HEK293 (cell line): ENCODE data around the gene CEP112.

Experiments used
- CTCF ChIA-PET: fragments of 350-600 bp; formaldehyde crosslinking; extraction: SDS; loops from one replicate; lab custom pipeline; 2021; ENCODE audit warnings: antibody characterized with exemption; lab: Yijun Ruan, JAX
- POLR2A ChIA-PET: fragments of 300-600 bp; formaldehyde crosslinking; extraction: SDS; loops from one replicate; lab custom pipeline; 2020; ENCODE audit warnings: antibody characterized with exemption, inconsistent platforms; lab: Yijun Ruan, JAX
- H3K27ac ChIP-seq: fragments of 200-500 bp; sonication (Bioruptor generic); 2 replicates; pipeline ENCODE4 v1.5.1; 2014; ENCODE audit warnings: low read depth, low read length, control low read depth, inconsistent platforms; ENCODE audit errors: extremely low read depth
- H3K36me3 ChIP-seq, 2 experiments: fragments of 200-500 bp in 1 of 2; sonication (Bioruptor generic) in 1 of 2; 1 replicate in 1 of 2; 2 replicates in 1 of 2; pipeline ENCODE4 v1.5.1; 2014 to 2017; ENCODE audit warnings: inconsistent platforms in 2 of 2, low read length in 2 of 2; ENCODE audit not compliant: control insufficient read depth in 2 of 2, insufficient read depth in 1 of 2
- H3K4me1 ChIP-seq: fragments of 200-500 bp; sonication (Bioruptor generic); 2 replicates; pipeline ENCODE4 v1.5.1; 2014; ENCODE audit warnings: mild to moderate bottlenecking, low read length, inconsistent platforms; ENCODE audit not compliant: control insufficient read depth, insufficient read depth
- H3K4me3 ChIP-seq: 2 replicates; pipeline ENCODE4 v1.5.1; 2011; ENCODE audit warnings: low read depth, mild to moderate bottlenecking, control low read depth, low read length, moderate library complexity
- H3K9me3 ChIP-seq: fragments of 200-500 bp; sonication (Bioruptor generic); 2 replicates; pipeline ENCODE4 v1.5.1; 2014; ENCODE audit warnings: low read depth, low read length, inconsistent platforms; ENCODE audit not compliant: control insufficient read depth, insufficient read depth
- MZF1 ChIP-seq: fragments of 450-650 bp; formaldehyde crosslinking; IDR thresholded peaks from 2 replicates; pipeline ENCODE4 v1.5.1; 2017; ENCODE audit warnings: missing biosample characterization, missing genetic modification characterization, borderline replicate concordance
- REPIN1 ChIP-seq: fragments of 450-650 bp; formaldehyde crosslinking; IDR thresholded peaks from 2 replicates; pipeline ENCODE4 v1.5.1; 2017; ENCODE audit warnings: missing biosample characterization, missing genetic modification characterization, low read depth
- SCRT2 ChIP-seq: fragments of 450-650 bp; formaldehyde crosslinking; IDR thresholded peaks from 2 replicates; pipeline ENCODE4 v1.5.1; 2016; ENCODE audit warnings: missing biosample characterization, missing genetic modification characterization
- SP7 ChIP-seq: fragments of 450-650 bp; formaldehyde crosslinking; IDR thresholded peaks from 2 replicates; pipeline ENCODE4 v1.5.1; 2016; ENCODE audit warnings: missing biosample characterization, missing genetic modification characterization
- TCF7L2 ChIP-seq: IDR thresholded peaks from 2 replicates; pipeline ENCODE4 v1.6.1; 2011; ENCODE audit warnings: low read depth, mild to moderate bottlenecking, inconsistent platforms, low read length, moderate library complexity, borderline replicate concordance
- ZFP37 ChIP-seq: fragments of 450-650 bp; formaldehyde crosslinking; IDR thresholded peaks from 2 replicates; pipeline ENCODE4 v1.5.1; 2016; ENCODE audit warnings: missing biosample characterization, missing genetic modification characterization
- ZNF223 ChIP-seq: fragments of 450-650 bp; formaldehyde crosslinking; IDR thresholded peaks from 2 replicates; pipeline ENCODE4 v1.5.1; 2016; ENCODE audit warnings: missing biosample characterization, missing genetic modification characterization
- ZNF324 ChIP-seq: fragments of 450-650 bp; formaldehyde crosslinking; IDR thresholded peaks from 2 replicates; pipeline ENCODE4 v1.5.1; 2016; ENCODE audit warnings: missing biosample characterization, missing genetic modification characterization
- ZNF514 ChIP-seq: fragments of 450-650 bp; formaldehyde crosslinking; IDR thresholded peaks from 2 replicates; pipeline ENCODE4 v1.5.1; 2016; ENCODE audit warnings: missing biosample characterization, missing genetic modification characterization
- ZNF530 ChIP-seq: fragments of 450-650 bp; formaldehyde crosslinking; IDR thresholded peaks from 2 replicates; pipeline ENCODE4 v1.5.1; 2016; ENCODE audit warnings: low read depth, missing biosample characterization, missing genetic modification characterization
- ZNF768 ChIP-seq: fragments of 450-650 bp; formaldehyde crosslinking; IDR thresholded peaks from 2 replicates; pipeline ENCODE4 v1.5.1; 2018; ENCODE audit warnings: missing biosample characterization, mild to moderate bottlenecking, missing genetic modification characterization
- TF ChIP-seq, protein P1 (sequence below): fragments of 450-650 bp; formaldehyde crosslinking; IDR thresholded peaks from 2 replicates; pipeline ENCODE4 v1.5.1; 2016; ENCODE audit warnings: missing biosample characterization, missing genetic modification characterization, low read depth
- TF ChIP-seq, protein P2 (sequence below): fragments of 450-650 bp; formaldehyde crosslinking; conservative IDR thresholded peaks from 2 replicates; pipeline ENCODE4 v1.5.1; 2016; ENCODE audit warnings: low read depth, missing biosample characterization, missing genetic modification characterization
- TF ChIP-seq, protein P3 (sequence below): fragments of 450-650 bp; formaldehyde crosslinking; IDR thresholded peaks from 2 replicates; pipeline ENCODE4 v1.5.1; 2016; ENCODE audit warnings: missing biosample characterization, missing genetic modification characterization
- TF ChIP-seq, protein P4 (sequence below): fragments of 450-650 bp; formaldehyde crosslinking; IDR thresholded peaks from 2 replicates; pipeline ENCODE4 v1.5.1; 2017; ENCODE audit warnings: missing biosample characterization, missing genetic modification characterization
- TF ChIP-seq, protein P5 (sequence below): fragments of 450-650 bp; formaldehyde crosslinking; conservative IDR thresholded peaks from 2 replicates; pipeline ENCODE4 v1.5.1; 2016; ENCODE audit warnings: low read depth, missing biosample characterization, missing genetic modification characterization

Gene CEP112

DNA sequence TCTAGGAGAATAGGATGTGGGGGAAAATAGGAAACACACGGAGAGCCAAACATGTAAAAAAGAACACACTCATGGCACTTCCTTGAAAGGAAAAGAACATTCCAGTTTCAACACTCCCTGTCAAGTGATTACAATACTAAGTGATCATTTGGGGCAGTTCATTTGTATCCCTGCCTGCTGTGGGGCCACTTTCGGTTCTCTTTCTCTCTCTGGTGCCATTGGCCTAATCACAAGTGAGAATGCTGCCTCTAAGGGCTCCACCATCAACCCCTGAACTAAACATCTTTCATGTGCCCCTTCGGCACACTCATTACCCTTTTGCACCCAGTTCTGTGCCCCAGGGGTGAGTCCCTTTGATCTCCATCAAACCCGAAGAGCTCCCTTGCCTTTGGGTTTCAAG lies 197.3 kb downstream of the CEP112 start:
- ChIA-PET POLR2A (no interaction called here), CTCF (no interaction called here)
- no peak overlapping the region for H3K27ac ChIP-seq
- H3K36me3 ChIP-seq: no peaks in the 10 kb centered on the region
- no peaks in the 10 kb centered on the region for H3K4me1 ChIP-seq
- no peaks in the 10 kb centered on the region for H3K9me3 ChIP-seq
- TF ChIP-seq TCF7L2: no peak
- TF ChIP-seq, protein P1, sequence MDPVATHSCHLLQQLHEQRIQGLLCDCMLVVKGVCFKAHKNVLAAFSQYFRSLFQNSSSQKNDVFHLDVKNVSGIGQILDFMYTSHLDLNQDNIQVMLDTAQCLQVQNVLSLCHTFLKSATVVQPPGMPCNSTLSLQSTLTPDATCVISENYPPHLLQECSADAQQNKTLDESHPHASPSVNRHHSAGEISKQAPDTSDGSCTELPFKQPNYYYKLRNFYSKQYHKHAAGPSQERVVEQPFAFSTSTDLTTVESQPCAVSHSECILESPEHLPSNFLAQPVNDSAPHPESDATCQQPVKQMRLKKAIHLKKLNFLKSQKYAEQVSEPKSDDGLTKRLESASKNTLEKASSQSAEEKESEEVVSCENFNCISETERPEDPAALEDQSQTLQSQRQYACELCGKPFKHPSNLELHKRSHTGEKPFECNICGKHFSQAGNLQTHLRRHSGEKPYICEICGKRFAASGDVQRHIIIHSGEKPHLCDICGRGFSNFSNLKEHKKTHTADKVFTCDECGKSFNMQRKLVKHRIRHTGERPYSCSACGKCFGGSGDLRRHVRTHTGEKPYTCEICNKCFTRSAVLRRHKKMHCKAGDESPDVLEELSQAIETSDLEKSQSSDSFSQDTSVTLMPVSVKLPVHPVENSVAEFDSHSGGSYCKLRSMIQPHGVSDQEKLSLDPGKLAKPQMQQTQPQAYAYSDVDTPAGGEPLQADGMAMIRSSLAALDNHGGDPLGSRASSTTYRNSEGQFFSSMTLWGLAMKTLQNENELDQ (tag by site-specific recombination): no peak
- TF ChIP-seq SCRT2 (tag by site-specific recombination): no peak
- no peak for TF ChIP-seq REPIN1
- TF ChIP-seq MZF1 (tag by site-specific recombination): no peak
- no peak for TF ChIP-seq ZNF530 (tag by site-specific recombination)
- TF ChIP-seq, protein P2, sequence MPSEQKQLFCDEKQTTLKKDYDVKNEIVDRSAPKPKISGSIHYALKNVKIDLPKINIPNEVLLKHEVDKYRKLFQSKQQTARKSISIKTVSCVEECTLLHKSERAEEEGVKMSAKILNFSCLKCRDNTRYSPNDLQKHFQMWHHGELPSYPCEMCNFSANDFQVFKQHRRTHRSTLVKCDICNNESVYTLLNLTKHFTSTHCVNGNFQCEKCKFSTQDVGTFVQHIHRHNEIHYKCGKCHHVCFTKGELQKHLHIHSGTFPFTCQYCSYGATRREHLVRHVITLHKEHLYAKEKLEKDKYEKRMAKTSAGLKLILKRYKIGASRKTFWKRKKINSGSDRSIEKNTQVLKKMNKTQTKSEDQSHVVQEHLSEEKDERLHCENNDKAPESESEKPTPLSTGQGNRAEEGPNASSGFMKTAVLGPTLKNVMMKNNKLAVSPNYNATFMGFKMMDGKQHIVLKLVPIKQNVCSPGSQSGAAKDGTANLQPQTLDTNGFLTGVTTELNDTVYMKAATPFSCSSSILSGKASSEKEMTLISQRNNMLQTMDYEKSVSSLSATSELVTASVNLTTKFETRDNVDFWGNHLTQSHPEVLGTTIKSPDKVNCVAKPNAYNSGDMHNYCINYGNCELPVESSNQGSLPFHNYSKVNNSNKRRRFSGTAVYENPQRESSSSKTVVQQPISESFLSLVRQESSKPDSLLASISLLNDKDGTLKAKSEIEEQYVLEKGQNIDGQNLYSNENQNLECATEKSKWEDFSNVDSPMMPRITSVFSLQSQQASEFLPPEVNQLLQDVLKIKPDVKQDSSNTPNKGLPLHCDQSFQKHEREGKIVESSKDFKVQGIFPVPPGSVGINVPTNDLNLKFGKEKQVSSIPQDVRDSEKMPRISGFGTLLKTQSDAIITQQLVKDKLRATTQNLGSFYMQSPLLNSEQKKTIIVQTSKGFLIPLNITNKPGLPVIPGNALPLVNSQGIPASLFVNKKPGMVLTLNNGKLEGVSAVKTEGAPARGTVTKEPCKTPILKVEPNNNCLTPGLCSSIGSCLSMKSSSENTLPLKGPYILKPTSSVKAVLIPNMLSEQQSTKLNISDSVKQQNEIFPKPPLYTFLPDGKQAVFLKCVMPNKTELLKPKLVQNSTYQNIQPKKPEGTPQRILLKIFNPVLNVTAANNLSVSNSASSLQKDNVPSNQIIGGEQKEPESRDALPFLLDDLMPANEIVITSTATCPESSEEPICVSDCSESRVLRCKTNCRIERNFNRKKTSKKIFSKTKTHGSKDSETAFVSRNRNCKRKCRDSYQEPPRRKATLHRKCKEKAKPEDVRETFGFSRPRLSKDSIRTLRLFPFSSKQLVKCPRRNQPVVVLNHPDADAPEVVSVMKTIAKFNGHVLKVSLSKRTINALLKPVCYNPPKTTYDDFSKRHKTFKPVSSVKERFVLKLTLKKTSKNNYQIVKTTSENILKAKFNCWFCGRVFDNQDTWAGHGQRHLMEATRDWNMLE (tag by site-specific recombination): no peak
- TF ChIP-seq ZNF514 (tag by site-specific recombination): no peak
- TF ChIP-seq ZNF223 (tag by site-specific recombination): no peak
- TF ChIP-seq ZFP37 (tag by site-specific recombination): no peak
- TF ChIP-seq, protein P3, sequence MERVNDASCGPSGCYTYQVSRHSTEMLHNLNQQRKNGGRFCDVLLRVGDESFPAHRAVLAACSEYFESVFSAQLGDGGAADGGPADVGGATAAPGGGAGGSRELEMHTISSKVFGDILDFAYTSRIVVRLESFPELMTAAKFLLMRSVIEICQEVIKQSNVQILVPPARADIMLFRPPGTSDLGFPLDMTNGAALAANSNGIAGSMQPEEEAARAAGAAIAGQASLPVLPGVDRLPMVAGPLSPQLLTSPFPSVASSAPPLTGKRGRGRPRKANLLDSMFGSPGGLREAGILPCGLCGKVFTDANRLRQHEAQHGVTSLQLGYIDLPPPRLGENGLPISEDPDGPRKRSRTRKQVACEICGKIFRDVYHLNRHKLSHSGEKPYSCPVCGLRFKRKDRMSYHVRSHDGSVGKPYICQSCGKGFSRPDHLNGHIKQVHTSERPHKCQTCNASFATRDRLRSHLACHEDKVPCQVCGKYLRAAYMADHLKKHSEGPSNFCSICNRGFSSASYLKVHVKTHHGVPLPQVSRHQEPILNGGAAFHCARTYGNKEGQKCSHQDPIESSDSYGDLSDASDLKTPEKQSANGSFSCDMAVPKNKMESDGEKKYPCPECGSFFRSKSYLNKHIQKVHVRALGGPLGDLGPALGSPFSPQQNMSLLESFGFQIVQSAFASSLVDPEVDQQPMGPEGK (tag by site-specific recombination): no peak
- TF ChIP-seq, protein P4, sequence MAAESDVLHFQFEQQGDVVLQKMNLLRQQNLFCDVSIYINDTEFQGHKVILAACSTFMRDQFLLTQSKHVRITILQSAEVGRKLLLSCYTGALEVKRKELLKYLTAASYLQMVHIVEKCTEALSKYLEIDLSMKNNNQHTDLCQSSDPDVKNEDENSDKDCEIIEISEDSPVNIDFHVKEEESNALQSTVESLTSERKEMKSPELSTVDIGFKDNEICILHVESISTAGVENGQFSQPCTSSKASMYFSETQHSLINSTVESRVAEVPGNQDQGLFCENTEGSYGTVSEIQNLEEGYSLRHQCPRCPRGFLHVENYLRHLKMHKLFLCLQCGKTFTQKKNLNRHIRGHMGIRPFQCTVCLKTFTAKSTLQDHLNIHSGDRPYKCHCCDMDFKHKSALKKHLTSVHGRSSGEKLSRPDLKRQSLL (tag by site-specific recombination): no peak
- TF ChIP-seq ZNF324 (tag by site-specific recombination): no peak
- TF ChIP-seq ZNF768: no peak
- TF ChIP-seq, protein P5, sequence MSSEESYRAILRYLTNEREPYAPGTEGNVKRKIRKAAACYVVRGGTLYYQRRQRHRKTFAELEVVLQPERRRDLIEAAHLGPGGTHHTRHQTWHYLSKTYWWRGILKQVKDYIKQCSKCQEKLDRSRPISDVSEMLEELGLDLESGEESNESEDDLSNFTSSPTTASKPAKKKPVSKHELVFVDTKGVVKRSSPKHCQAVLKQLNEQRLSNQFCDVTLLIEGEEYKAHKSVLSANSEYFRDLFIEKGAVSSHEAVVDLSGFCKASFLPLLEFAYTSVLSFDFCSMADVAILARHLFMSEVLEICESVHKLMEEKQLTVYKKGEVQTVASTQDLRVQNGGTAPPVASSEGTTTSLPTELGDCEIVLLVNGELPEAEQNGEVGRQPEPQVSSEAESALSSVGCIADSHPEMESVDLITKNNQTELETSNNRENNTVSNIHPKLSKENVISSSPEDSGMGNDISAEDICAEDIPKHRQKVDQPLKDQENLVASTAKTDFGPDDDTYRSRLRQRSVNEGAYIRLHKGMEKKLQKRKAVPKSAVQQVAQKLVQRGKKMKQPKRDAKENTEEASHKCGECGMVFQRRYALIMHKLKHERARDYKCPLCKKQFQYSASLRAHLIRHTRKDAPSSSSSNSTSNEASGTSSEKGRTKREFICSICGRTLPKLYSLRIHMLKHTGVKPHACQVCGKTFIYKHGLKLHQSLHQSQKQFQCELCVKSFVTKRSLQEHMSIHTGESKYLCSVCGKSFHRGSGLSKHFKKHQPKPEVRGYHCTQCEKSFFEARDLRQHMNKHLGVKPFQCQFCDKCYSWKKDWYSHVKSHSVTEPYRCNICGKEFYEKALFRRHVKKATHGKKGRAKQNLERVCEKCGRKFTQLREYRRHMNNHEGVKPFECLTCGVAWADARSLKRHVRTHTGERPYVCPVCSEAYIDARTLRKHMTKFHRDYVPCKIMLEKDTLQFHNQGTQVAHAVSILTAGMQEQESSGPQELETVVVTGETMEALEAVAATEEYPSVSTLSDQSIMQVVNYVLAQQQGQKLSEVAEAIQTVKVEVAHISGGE: no peak
- TF ChIP-seq SP7 (tag by site-specific recombination): no peak
- no peak overlapping the region for H3K4me3 ChIP-seq
